ENCODE measurements around the gene EFL1. TPM values are rescaled to one million over a fixed set of nuclear protein-coding genes. Genes with fewer than 3 reads are reported as not detected.

EFL1 gene
- total and polyA plus RNA-seq, 2 experiments from 2014 or later, result 15.4 to 46.4 TPM

DNA sequence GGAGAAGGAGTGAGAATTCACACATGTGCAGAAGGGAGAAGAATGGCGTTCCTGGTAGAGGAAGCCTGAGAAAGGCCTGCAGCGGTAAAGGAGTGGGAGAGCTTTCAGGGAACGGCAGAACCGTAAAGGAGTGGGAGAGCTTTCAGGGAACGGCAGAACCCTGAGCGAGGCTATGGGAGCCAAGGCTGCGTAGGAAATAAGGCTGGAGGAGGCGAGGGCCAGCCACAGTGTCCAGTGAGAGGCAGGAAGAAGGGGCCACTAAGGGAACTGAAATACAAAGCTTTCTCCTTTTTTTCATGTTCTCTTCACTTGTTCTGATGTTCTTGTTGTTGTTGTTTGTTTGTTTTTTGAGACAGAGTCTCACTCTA, 45.2 kb upstream of the EFL1 start:
- H3K9me3 Mint-ChIP-seq, result peaks cover 5% of the 10 kb centered on the region; the same call in 1 of the 3 replicates
- no peak overlapping the region for H3K4me3 Mint-ChIP-seq
- Histone ChIP-seq H3F3A (replicated peaks; ENCODE audit: low read depth) (no peaks in the 10 kb centered on the region), H3K9me2 (ENCODE audit: insufficient read depth) (no peaks in the 10 kb centered on the region), H3K4me3 (no peak overlapping the region), H3K36me3 (ENCODE audit: insufficient read depth) (no peaks in the 10 kb centered on the region), H3K27me3 (ENCODE audit: insufficient read depth) (no peaks in the 10 kb centered on the region), H3K4me2 (no peak overlapping the region), H3K79me2 (replicated peaks; ENCODE audit: insufficient read depth) (no peaks in the 10 kb centered on the region), H4K20me1 (replicated peaks; ENCODE audit: insufficient read depth) (no peaks in the 10 kb centered on the region), H3K4me1 (ENCODE audit: insufficient read depth) (no peaks in the 10 kb centered on the region), H3K27ac (ENCODE audit: low read depth) (no peak overlapping the region), H2AFZ (no peak overlapping the region)
- H3K4me1 Mint-ChIP-seq, result no peaks in the 10 kb centered on the region
- H3K27ac Mint-ChIP-seq, result no peak overlapping the region
- no peak for DNase-seq (ENCODE audit: low spot score)
- no peak for TF ChIP-seq STAT1 (IDR thresholded peaks at IDR 0.05; ENCODE audit: unreplicated experiment)
- no peak for TF ChIP-seq ZNF331 (CRISPR knock-in tag; IDR thresholded peaks at IDR 0.05; ENCODE audit: low read depth)
- TF ChIP-seq, protein P1, sequence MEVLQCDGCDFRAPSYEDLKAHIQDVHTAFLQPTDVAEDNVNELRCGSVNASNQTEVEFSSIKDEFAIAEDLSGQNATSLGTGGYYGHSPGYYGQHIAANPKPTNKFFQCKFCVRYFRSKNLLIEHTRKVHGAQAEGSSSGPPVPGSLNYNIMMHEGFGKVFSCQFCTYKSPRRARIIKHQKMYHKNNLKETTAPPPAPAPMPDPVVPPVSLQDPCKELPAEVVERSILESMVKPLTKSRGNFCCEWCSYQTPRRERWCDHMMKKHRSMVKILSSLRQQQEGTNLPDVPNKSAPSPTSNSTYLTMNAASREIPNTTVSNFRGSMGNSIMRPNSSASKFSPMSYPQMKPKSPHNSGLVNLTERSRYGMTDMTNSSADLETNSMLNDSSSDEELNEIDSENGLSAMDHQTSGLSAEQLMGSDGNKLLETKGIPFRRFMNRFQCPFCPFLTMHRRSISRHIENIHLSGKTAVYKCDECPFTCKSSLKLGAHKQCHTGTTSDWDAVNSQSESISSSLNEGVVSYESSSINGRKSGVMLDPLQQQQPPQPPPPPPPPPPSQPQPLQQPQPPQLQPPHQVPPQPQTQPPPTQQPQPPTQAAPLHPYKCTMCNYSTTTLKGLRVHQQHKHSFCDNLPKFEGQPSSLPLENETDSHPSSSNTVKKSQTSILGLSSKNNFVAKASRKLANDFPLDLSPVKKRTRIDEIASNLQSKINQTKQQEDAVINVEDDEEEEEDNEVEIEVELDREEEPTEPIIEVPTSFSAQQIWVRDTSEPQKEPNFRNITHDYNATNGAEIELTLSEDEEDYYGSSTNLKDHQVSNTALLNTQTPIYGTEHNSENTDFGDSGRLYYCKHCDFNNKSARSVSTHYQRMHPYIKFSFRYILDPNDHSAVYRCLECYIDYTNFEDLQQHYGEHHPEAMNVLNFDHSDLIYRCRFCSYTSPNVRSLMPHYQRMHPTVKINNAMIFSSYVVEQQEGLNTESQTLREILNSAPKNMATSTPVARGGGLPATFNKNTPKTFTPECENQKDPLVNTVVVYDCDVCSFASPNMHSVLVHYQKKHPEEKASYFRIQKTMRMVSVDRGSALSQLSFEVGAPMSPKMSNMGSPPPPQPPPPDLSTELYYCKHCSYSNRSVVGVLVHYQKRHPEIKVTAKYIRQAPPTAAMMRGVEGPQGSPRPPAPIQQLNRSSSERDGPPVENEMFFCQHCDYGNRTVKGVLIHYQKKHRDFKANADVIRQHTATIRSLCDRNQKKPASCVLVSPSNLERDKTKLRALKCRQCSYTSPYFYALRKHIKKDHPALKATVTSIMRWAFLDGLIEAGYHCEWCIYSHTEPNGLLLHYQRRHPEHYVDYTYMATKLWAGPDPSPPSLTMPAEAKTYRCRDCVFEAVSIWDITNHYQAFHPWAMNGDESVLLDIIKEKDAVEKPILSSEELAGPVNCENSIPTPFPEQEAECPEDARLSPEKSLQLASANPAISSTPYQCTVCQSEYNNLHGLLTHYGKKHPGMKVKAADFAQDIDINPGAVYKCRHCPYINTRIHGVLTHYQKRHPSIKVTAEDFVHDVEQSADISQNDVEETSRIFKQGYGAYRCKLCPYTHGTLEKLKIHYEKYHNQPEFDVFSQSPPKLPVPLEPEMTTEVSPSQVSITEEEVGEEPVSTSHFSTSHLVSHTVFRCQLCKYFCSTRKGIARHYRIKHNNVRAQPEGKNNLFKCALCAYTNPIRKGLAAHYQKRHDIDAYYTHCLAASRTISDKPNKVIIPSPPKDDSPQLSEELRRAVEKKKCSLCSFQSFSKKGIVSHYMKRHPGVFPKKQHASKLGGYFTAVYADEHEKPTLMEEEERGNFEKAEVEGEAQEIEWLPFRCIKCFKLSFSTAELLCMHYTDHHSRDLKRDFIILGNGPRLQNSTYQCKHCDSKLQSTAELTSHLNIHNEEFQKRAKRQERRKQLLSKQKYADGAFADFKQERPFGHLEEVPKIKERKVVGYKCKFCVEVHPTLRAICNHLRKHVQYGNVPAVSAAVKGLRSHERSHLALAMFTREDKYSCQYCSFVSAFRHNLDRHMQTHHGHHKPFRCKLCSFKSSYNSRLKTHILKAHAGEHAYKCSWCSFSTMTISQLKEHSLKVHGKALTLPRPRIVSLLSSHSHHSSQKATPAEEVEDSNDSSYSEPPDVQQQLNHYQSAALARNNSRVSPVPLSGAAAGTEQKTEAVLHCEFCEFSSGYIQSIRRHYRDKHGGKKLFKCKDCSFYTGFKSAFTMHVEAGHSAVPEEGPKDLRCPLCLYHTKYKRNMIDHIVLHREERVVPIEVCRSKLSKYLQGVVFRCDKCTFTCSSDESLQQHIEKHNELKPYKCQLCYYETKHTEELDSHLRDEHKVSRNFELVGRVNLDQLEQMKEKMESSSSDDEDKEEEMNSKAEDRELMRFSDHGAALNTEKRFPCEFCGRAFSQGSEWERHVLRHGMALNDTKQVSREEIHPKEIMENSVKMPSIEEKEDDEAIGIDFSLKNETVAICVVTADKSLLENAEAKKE (CRISPR knock-in tag; IDR thresholded peaks at IDR 0.05), result no peak
- TF ChIP-seq REST (IDR thresholded peaks at IDR 0.05; ENCODE audit: unreplicated experiment), result no peak
- TF ChIP-seq POLR2AphosphoS5 (IDR thresholded peaks at IDR 0.05; ENCODE audit: low read depth), result no peak
- TF ChIP-seq, protein P2, sequence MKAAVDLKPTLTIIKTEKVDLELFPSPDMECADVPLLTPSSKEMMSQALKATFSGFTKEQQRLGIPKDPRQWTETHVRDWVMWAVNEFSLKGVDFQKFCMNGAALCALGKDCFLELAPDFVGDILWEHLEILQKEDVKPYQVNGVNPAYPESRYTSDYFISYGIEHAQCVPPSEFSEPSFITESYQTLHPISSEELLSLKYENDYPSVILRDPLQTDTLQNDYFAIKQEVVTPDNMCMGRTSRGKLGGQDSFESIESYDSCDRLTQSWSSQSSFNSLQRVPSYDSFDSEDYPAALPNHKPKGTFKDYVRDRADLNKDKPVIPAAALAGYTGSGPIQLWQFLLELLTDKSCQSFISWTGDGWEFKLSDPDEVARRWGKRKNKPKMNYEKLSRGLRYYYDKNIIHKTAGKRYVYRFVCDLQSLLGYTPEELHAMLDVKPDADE (IDR thresholded peaks at IDR 0.05), result no peak
- no peak for TF ChIP-seq EZH2phosphoT487 (IDR thresholded peaks at IDR 0.05; ENCODE audit: unreplicated experiment)
- TF ChIP-seq, protein P3, sequence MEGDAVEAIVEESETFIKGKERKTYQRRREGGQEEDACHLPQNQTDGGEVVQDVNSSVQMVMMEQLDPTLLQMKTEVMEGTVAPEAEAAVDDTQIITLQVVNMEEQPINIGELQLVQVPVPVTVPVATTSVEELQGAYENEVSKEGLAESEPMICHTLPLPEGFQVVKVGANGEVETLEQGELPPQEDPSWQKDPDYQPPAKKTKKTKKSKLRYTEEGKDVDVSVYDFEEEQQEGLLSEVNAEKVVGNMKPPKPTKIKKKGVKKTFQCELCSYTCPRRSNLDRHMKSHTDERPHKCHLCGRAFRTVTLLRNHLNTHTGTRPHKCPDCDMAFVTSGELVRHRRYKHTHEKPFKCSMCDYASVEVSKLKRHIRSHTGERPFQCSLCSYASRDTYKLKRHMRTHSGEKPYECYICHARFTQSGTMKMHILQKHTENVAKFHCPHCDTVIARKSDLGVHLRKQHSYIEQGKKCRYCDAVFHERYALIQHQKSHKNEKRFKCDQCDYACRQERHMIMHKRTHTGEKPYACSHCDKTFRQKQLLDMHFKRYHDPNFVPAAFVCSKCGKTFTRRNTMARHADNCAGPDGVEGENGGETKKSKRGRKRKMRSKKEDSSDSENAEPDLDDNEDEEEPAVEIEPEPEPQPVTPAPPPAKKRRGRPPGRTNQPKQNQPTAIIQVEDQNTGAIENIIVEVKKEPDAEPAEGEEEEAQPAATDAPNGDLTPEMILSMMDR (conservative IDR thresholded peaks at IDR 0.05; ENCODE audit: low read depth in 2 of 2), result no peak
- no peak for TF ChIP-seq ZNF114 (CRISPR knock-in tag; IDR thresholded peaks at IDR 0.05)
- TF ChIP-seq JUNB (IDR thresholded peaks at IDR 0.05; ENCODE audit: unreplicated experiment), result no peak
- TF ChIP-seq CREB1 (CRISPR knock-in tag; IDR thresholded peaks at IDR 0.05; ENCODE audit: low read depth), result no peak
- no peak for TF ChIP-seq NANOG (IDR thresholded peaks at IDR 0.05; ENCODE audit: borderline replicate concordance)
- no peak for TF ChIP-seq EZH2 (IDR thresholded peaks at IDR 0.05; ENCODE audit: low read depth, unreplicated experiment)
- H3K36me3 Mint-ChIP-seq (ENCODE audit: low read depth), result no peaks in the 10 kb centered on the region
- ATAC-seq, result no peak
- peaks cover 3% of the 10 kb centered on the region for H3K27me3 Mint-ChIP-seq (ENCODE audit: insufficient read depth, low read depth, poor library complexity)

Data from GM23338 (cell line).